Lower lobe of right lung (tissue), 2 donors: ENCODE measurements around the gene LHX4. TPM values are rescaled to one million over a fixed set of nuclear protein-coding genes. Genes with fewer than 3 reads are reported as not detected.

Source experiments
- ATAC-seq, 2 donors: fragments of 200-7000 bp; cut with Tn5 transposase; one replicate each; pipeline ENCODE4 v1.9.1; 2020 to 2022; ENCODE audit warnings: mild to moderate bottlenecking in 2 of 2, moderate library complexity in 2 of 2
- DNase-seq: peaks from one replicate; pipeline ENCODE4 v3.0.0-alpha.2; 2020
- H3K27ac ChIP-seq: fragments of 200-600 bp; one replicate; pipeline ENCODE4 v1.8.0; 2022
- H3K27me3 ChIP-seq: fragments of 200-600 bp; one replicate; pipeline ENCODE4 v1.8.0; 2022; ENCODE audit warnings: low read depth
- H3K36me3 ChIP-seq: fragments of 200-600 bp; one replicate; pipeline ENCODE4 v1.8.0; 2022; ENCODE audit warnings: mild to moderate bottlenecking
- H3K4me1 ChIP-seq: fragments of 200-600 bp; one replicate; pipeline ENCODE4 v1.8.0; 2022
- H3K4me3 ChIP-seq: fragments of 200-600 bp; one replicate; pipeline ENCODE4 v1.8.0; 2022; ENCODE audit warnings: mild to moderate bottlenecking
- H3K9me3 ChIP-seq: fragments of 200-600 bp; one replicate; pipeline ENCODE4 v1.8.0; 2022
- intact Hi-C: fragments of 100-400 bp; cut with DNase I; formaldehyde crosslinking; loops from one replicate; pipeline ENCODE4 v1.11.0; 2022
- total RNA-seq: library from RNA; stranded (reverse); fragmentation: NEBNext Ultra II Directional; extraction: Animal tissue kit (Norgen Biotek cat#: 25700); gene quantifications from one replicate; pipeline ENCODE4 v1.2.1, GENCODE V29; 2021
- TF ChIP-seq, protein P1 (sequence below): fragments of 200-600 bp; IDR thresholded peaks from one replicate; pipeline ENCODE4 v1.8.0; 2022; ENCODE audit warnings: antibody characterized with exemption, mild to moderate bottlenecking
- donor health status: DM: no; HTN: yes; CAD: no; lungs with severe emphysema.

LHX4 gene
- total RNA-seq, 1 donor from 2014 or later, result not detected

DNA sequence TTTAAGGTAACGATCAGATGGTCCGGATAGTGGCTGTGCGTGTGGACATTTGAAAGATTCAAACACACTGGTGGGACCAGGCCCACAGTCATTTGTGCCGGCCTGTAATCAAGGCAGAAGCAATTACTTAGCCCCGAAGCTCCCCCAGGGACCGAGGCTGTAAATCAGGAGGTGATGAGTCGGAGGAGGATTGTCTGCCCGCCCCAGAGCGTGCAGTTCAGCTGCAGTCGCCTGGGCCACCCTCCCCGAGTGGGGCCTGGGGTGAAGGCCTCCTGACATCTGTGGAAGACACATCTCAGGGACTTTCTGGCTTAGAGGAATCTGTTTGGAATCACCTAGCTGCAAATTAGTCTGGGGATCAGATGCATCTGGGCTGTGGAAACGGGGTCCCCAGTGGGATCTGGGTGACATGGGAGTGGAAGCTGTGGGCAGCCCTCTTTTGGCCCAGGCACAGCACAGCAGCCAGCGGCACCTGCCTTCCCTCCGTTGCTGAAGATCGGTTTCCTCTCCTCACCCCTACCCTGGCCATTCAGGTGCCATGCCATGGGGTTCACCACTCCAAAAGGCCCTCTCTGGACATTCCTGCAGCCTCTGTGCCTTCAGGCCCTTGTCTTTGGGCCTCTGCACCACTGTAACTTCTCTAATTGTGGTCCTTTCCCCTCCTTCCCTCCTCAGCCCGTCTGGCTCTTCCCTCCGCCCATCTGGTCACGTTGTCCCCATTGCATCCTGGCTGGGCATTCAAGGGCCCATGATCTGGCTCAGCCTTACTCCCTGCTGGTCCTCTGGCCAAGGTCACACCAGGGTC, 25.7 kb downstream of the LHX4 start:
- Histone ChIP-seq H3K9me3 (no peaks in the 10 kb centered on the region), H3K4me3 (no peak overlapping the region), H3K27ac (no peak overlapping the region), H3K36me3 (no peaks in the 10 kb centered on the region), H3K4me1 (no peaks in the 10 kb centered on the region), H3K27me3 (peaks cover 74% of the 10 kb centered on the region)
- DNase-seq, result no peak
- no peak for ATAC-seq
- intact Hi-C loops, result no loop called here
- TF ChIP-seq, protein P1, sequence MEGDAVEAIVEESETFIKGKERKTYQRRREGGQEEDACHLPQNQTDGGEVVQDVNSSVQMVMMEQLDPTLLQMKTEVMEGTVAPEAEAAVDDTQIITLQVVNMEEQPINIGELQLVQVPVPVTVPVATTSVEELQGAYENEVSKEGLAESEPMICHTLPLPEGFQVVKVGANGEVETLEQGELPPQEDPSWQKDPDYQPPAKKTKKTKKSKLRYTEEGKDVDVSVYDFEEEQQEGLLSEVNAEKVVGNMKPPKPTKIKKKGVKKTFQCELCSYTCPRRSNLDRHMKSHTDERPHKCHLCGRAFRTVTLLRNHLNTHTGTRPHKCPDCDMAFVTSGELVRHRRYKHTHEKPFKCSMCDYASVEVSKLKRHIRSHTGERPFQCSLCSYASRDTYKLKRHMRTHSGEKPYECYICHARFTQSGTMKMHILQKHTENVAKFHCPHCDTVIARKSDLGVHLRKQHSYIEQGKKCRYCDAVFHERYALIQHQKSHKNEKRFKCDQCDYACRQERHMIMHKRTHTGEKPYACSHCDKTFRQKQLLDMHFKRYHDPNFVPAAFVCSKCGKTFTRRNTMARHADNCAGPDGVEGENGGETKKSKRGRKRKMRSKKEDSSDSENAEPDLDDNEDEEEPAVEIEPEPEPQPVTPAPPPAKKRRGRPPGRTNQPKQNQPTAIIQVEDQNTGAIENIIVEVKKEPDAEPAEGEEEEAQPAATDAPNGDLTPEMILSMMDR, result no peak

GRCh38 chr1:180256341-180257027, 26.4 kb downstream of the LHX4 start:
- H3K4me3 ChIP-seq, result no peak overlapping the region
- TF ChIP-seq, protein P1, result no peak
- ATAC-seq (no peak), DNase-seq (no peak)
- no peaks in the 10 kb centered on the region for H3K4me1 ChIP-seq
- intact Hi-C loops, result no loop called here
- no peaks in the 10 kb centered on the region for H3K36me3 ChIP-seq
- H3K9me3 ChIP-seq, result no peaks in the 10 kb centered on the region
- H3K27me3 ChIP-seq, result peaks cover 74% of the 10 kb centered on the region
- no peak overlapping the region for H3K27ac ChIP-seq

DNA sequence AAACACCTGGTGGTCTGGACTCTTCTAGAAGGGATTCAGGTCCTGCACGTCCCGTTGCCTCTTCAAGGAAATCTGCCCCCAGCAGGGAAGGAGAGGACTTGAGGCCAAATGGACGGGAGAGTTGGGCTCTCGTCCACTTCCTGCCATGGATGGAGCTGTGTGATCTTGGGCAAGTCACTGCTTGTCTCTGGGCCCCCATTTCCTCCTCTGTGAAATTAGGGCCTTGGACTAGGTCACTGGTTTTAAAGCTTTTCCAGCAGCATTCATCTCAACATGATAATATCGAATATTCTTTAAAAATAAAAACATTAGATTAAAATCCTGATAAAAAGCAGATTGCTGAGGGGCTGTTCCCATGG, 26.9 kb downstream of the LHX4 start:
- DNase-seq (no peak), ATAC-seq (no peak)
- Histone ChIP-seq H3K9me3 (no peaks in the 10 kb centered on the region), H3K27ac (no peak overlapping the region), H3K4me1 (no peaks in the 10 kb centered on the region), H3K27me3 (peaks cover 74% of the 10 kb centered on the region), H3K4me3 (no peak overlapping the region), H3K36me3 (no peaks in the 10 kb centered on the region)
- intact Hi-C loops, result no loop called here
- TF ChIP-seq, protein P1, result no peak

- intact Hi-C loops, result no loop called here
- TF ChIP-seq, protein P1, result no peak
- Histone ChIP-seq H3K4me1 (no peaks in the 10 kb centered on the region), H3K27ac (no peak overlapping the region), H3K27me3 (peaks cover 71% of the 10 kb centered on the region), H3K9me3 (no peaks in the 10 kb centered on the region), H3K36me3 (no peaks in the 10 kb centered on the region), H3K4me3 (no peak overlapping the region)
- DNase-seq, result no peak
- no peak for ATAC-seq
Observed at GRCh38 chr1:180257486-180257885, 27.4 kb downstream of the LHX4 start.

DNA sequence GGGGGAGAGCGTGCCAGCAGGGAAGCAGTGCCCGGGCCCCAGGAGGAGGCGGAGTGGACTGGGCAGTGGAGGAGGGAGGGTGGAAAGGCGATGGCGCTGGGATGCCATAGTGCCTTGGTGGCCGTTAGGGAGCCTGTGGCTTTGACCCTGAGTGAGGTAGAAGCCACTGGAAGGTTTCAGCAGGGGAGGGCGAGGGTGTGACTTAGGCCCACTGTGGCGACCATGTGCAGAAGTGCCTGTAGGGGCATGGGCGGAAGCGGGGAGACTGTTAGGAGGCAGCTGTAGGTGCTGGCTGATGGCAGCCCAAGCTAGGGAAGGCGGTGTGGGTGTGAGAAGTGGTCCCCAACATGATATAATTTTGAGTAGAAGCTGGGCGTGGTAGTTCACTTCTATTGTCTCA, 28.2 kb downstream of the LHX4 start:
- DNase-seq (no peak), ATAC-seq (no peak)
- intact Hi-C loops, result no loop called here
- no peak overlapping the region for H3K27ac ChIP-seq
- no peaks in the 10 kb centered on the region for H3K9me3 ChIP-seq
- H3K4me1 ChIP-seq, result no peaks in the 10 kb centered on the region
- no peaks in the 10 kb centered on the region for H3K36me3 ChIP-seq
- H3K27me3 ChIP-seq, result peaks cover 76% of the 10 kb centered on the region
- H3K4me3 ChIP-seq, result no peak overlapping the region
- TF ChIP-seq, protein P1, result no peak
